Cardiac muscle cell (in vitro differentiated cells and primary cell): Measurements from ENCODE around the gene SLIT1. TPM values are rescaled to one million over a fixed set of nuclear protein-coding genes. Genes with fewer than 3 reads are reported as not detected.

Experiments used
- DNase-seq, 2 donors: peaks; one replicate each; pipeline versions ENCODE4 v3.0.0 to v3.0.0-alpha.2; 2010 to 2017; ENCODE audit warnings: low read depth in 1 of 2, low spot score in 1 of 2
- H3K27ac ChIP-seq: fragments of 200-600 bp; sonication (generic); 2 replicates; pipeline ENCODE4 v1.5.1; 2016
- H3K27me3 ChIP-seq: fragments of 200-600 bp; sonication (generic); 2 replicates; pipeline ENCODE4 v1.6.0; 2016; ENCODE audit warnings: control low read depth
- H3K36me3 ChIP-seq: fragments of 200-600 bp; sonication (generic); 2 replicates; pipeline ENCODE4 v1.5.1; 2016; ENCODE audit warnings: control low read depth
- H3K4me1 ChIP-seq: fragments of 200-600 bp; sonication (generic); 2 replicates; pipeline ENCODE4 v1.8.1; 2017; ENCODE audit warnings: low read depth, mild to moderate bottlenecking, mixed run types
- H3K4me3 ChIP-seq: fragments of 200-600 bp; sonication (generic); 2 replicates; pipeline ENCODE4 v1.5.1; 2016; ENCODE audit warnings: mild to moderate bottlenecking
- H3K9me3 ChIP-seq: fragments of 200-600 bp; sonication (generic); 2 replicates; pipeline ENCODE4 v1.5.1; 2017; ENCODE audit warnings: low read depth, mild to moderate bottlenecking, control low read depth
- CTCF ChIP-seq: IDR thresholded peaks from 2 replicates; pipeline ENCODE4 v1.5.1; 2012; ENCODE audit warnings: low read depth, mild to moderate bottlenecking, low read length
- polyA plus RNA-seq: library from polyadenylated mRNA; unstranded; fragments of >200 nt; fragmentation: Nextera tagmentation; extraction: Ambion mirVana; gene quantifications from 2 replicates; pipeline ENCODE4 v1.2.1, GENCODE V29; 2016
- total RNA-seq: library from RNA; depleted of rRNA; stranded (reverse); fragments of >200 nt; gene quantifications from 2 replicates; pipeline ENCODE4 v1.2.3, GENCODE V29; 2016

SLIT1 gene
- total and polyA plus RNA-seq, 2 experiments from 2014 or later: 3.3 to 11.0 TPM

GRCh38 chr10:97129666-97130065, 56.1 kb downstream of the SLIT1 start:
- Histone ChIP-seq H3K27ac (no peak overlapping the region), H3K4me3 (no peak overlapping the region), H3K9me3 (no peaks in the 10 kb centered on the region), H3K4me1 (no peaks in the 10 kb centered on the region), H3K27me3 (no peaks in the 10 kb centered on the region), H3K36me3 (no peaks in the 10 kb centered on the region)
- TF ChIP-seq CTCF: no peak
- no peak for DNase-seq

- H3K4me1 ChIP-seq: peaks cover 4% of the 10 kb centered on the region
- H3K27ac ChIP-seq: no peak overlapping the region
Observed at GRCh38 chr10:97128516-97129154, 57.1 kb downstream of the SLIT1 start.

GRCh38 chr10:97128039-97128492, 57.7 kb downstream of the SLIT1 start:
- Histone ChIP-seq H3K9me3 (no peaks in the 10 kb centered on the region), H3K4me3 (no peak overlapping the region), H3K27ac (no peak overlapping the region), H3K4me1 (peaks cover 4% of the 10 kb centered on the region), H3K27me3 (no peaks in the 10 kb centered on the region), H3K36me3 (no peaks in the 10 kb centered on the region)
- TF ChIP-seq CTCF: no peak
- DNase-seq: no peak

More at GRCh38 chr10:97128516-97129154, 57.1 kb downstream of the SLIT1 start:
- DNase-seq: no peak
- Histone ChIP-seq H3K9me3 (no peaks in the 10 kb centered on the region), H3K4me3 (no peak overlapping the region), H3K27me3 (no peaks in the 10 kb centered on the region), H3K36me3 (no peaks in the 10 kb centered on the region)
- no peak for TF ChIP-seq CTCF

DNA sequence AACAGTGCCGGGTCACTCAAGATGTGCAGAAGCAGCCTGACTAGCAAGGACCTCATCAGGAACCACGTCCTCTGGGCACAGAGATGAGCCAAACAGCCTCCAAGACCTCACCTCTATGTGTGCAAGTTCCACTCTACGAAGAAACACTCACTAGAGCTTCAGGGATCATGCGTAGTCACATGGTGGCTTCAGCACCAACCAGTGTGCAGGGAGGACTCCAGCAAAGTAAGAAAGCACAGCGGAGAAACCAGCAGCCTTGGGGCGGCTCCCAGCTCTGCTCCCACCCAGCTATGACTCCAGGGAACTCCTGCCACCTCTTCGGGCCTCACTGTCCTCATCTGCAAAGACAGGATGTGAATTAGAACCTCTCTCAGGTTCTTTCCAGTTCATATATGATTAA, 58.2 kb downstream of the SLIT1 start:
- Histone ChIP-seq H3K36me3 (no peaks in the 10 kb centered on the region), H3K4me1 (peaks cover 4% of the 10 kb centered on the region), H3K4me3 (no peak overlapping the region), H3K27me3 (no peaks in the 10 kb centered on the region), H3K9me3 (no peaks in the 10 kb centered on the region), H3K27ac (no peak overlapping the region)
- TF ChIP-seq CTCF: no peak
- DNase-seq: no peak

DNA sequence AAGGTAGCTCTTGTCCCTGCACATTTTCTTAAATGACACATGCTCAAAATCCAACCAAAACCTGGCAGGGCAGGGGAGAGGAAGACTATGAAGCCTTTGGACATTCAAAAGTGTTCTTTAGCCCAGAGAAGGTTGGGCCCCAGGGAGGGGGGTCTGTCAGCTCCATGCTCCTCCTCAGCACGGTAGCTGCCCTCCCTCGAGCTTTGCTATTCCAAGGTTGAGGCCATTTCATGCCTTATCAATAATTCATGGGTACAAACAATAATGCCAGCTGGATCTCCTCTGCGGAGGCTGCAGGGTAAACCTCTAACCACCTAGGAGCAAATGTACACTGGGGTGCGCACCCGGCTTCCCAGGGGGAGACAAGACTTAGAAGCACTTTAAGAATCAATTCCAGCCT, 61.5 kb downstream of the SLIT1 start:
- Histone ChIP-seq H3K4me1 (peaks cover 11% of the 10 kb centered on the region), H3K36me3 (no peaks in the 10 kb centered on the region), H3K9me3 (no peaks in the 10 kb centered on the region), H3K4me3 (no peak overlapping the region), H3K27ac (no peak overlapping the region), H3K27me3 (no peaks in the 10 kb centered on the region)
- no peak for DNase-seq
- no peak for TF ChIP-seq CTCF

DNA sequence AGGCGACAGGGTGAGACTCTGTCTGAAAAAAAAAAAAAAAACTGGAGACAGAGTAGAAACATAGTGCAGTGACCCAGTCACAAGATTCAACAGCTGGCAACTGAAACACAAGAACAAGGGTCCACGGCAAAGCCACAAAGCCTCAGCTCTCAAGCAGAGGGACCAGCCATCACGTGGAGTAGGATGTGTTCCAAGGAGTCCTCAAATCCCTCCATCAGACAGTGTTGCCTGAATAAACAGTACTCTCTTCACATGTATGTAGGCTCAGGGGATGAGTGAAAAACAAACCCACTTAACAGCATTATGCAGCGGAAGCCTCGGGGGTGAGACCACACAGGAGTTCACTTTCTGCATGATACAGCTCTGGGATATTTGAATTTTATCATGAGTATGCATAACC, 62.0 kb downstream of the SLIT1 start:
- no peaks in the 10 kb centered on the region for H3K27me3 ChIP-seq
- no peak overlapping the region for H3K4me3 ChIP-seq
- no peaks in the 10 kb centered on the region for H3K36me3 ChIP-seq
- TF ChIP-seq CTCF: no peak
- no peak overlapping the region for H3K27ac ChIP-seq
- DNase-seq: no peak
- no peaks in the 10 kb centered on the region for H3K9me3 ChIP-seq
- H3K4me1 ChIP-seq: peaks cover 11% of the 10 kb centered on the region
